Measurements from ENCODE around the gene EIF4A3. TPM values are rescaled to one million over a fixed set of nuclear protein-coding genes. Genes with fewer than 3 reads are reported as not detected.

EIF4A3 gene
- total RNA-seq, 2 donors from 2014 or later, result 16.8 to 40.7 TPM

GRCh38 chr17:80118601-80119270 is 28.2 kb downstream of the EIF4A3 start:
- H3K4me1 ChIP-seq, result peaks cover 2% of the 10 kb centered on the region
- WGBS, 2 donors, result 90 to 93% methylated on average over 19 to 34 of the region's 35 CpGs
- DNase-seq (no peak), ATAC-seq (no peak)
- TF ChIP-seq POLR2A (IDR thresholded peaks at IDR 0.05) (no peak), CTCF (IDR thresholded peaks at IDR 0.05) (no peak)
- no peaks in the 10 kb centered on the region for H3K9me3 ChIP-seq
- no peak overlapping the region for H3K27ac ChIP-seq
- H3K27me3 ChIP-seq, result no peaks in the 10 kb centered on the region
- intact Hi-C loops (cut with DNase I), result no loop called here
- H3K36me3 ChIP-seq (replicated peaks in 1 of 2; ENCODE audit: insufficient read depth in 1 of 2, low read depth in 2 of 2), result no peaks in the 10 kb centered on the region
- H3K4me3 ChIP-seq, result no peak overlapping the region

- 88% methylated on average over 26 of the region's 31 CpGs; no CpG with 5 or more reads in 1 of the 2 donors for WGBS, 2 donors
- no peaks in the 10 kb centered on the region for H3K4me1 ChIP-seq
- DNase-seq (no peak), ATAC-seq (no peak)
- H3K36me3 ChIP-seq (replicated peaks in 1 of 2; ENCODE audit: insufficient read depth in 1 of 2, low read depth in 2 of 2), result no peaks in the 10 kb centered on the region
- intact Hi-C loops (cut with DNase I), result no loop called here
- H3K27ac ChIP-seq, result no peak overlapping the region
- no peak for TF ChIP-seq POLR2A (IDR thresholded peaks at IDR 0.05)
- no peak for TF ChIP-seq CTCF (IDR thresholded peaks at IDR 0.05)
- H3K27me3 ChIP-seq, result no peaks in the 10 kb centered on the region
- H3K9me3 ChIP-seq, result no peaks in the 10 kb centered on the region
- H3K4me3 ChIP-seq, result no peak overlapping the region
These were observed 29.2 kb downstream of the EIF4A3 start for GRCh38 chr17:80117491-80118401.

GRCh38 chr17:80116921-80117380 is 30.0 kb downstream of the EIF4A3 start:
- H3K27ac ChIP-seq, result no peak overlapping the region
- intact Hi-C loops (cut with DNase I), result no loop called here
- H3K36me3 ChIP-seq (replicated peaks in 1 of 2; ENCODE audit: insufficient read depth in 1 of 2, low read depth in 2 of 2), result no peaks in the 10 kb centered on the region
- no peaks in the 10 kb centered on the region for H3K9me3 ChIP-seq
- H3K4me3 ChIP-seq, result no peak overlapping the region
- DNase-seq (no peak), ATAC-seq (no peak)
- TF ChIP-seq POLR2A (IDR thresholded peaks at IDR 0.05), result no peak
- TF ChIP-seq CTCF (IDR thresholded peaks at IDR 0.05), result no peak
- 83 to 92% methylated on average over 4 to 12 of the region's 13 CpGs for WGBS, 2 donors
- no peaks in the 10 kb centered on the region for H3K27me3 ChIP-seq
- no peaks in the 10 kb centered on the region for H3K4me1 ChIP-seq

GRCh38 chr17:80116276-80116920 is 30.5 kb downstream of the EIF4A3 start:
- TF ChIP-seq POLR2A (IDR thresholded peaks at IDR 0.05), result no peak
- no peak for TF ChIP-seq CTCF (IDR thresholded peaks at IDR 0.05)
- H3K9me3 ChIP-seq, result no peaks in the 10 kb centered on the region
- no peak overlapping the region for H3K27ac ChIP-seq
- WGBS, 2 donors, result 76 to 89% methylated on average over 16 of the region's 16 CpGs
- no peak overlapping the region for H3K4me3 ChIP-seq
- no peaks in the 10 kb centered on the region for H3K36me3 ChIP-seq (replicated peaks in 1 of 2; ENCODE audit: insufficient read depth in 1 of 2, low read depth in 2 of 2)
- no peaks in the 10 kb centered on the region for H3K4me1 ChIP-seq
- intact Hi-C loops (cut with DNase I), result no loop called here
- no peaks in the 10 kb centered on the region for H3K27me3 ChIP-seq
- ATAC-seq, result no peak
- no peak for DNase-seq

All from body of pancreas (tissue), 4 donors.